ENCODE measurements around the gene DCST2. TPM values are rescaled to one million over a fixed set of nuclear protein-coding genes. Genes with fewer than 3 reads are reported as not detected.
"Not testable (repeated sequence)": the region's sequence is repeated elsewhere in the genome, so short reads cannot be mapped to it uniquely, and the experiment has no call there.

Gene DCST2
- total and polyA plus RNA-seq, 10 of the 15 experiments (the other 5 are each of a cell fraction or from before 2014, with no cell fraction given): 0.33 to 0.41 (median 0.36) TPM; not detected in 7

DNA sequence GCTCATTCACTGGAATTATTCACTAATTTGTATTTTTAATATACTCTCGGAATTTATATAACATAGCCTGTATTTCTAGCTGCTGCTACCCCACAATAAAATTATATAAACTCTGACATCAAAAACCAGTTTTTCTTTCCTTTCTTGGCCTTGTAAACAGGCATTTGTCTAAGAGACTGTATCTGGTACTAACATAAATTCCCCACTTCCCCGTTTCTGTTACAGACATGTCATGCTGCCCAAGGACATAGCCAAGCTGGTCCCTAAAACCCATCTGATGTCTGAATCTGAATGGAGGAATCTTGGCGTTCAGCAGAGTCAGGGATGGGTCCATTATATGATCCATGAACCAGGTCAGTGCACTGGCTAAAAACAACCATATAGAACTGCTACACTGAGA, 55.8 kb downstream of the DCST2 start:
- H3K9ac ChIP-seq (ENCODE audit: control insufficient read depth, insufficient read depth, low read length); H3K27me3 ChIP-seq (replicated peaks in 1 of 2; ENCODE audit: control insufficient read depth in 2 of 2, insufficient read depth in 2 of 2, low read length in 1 of 2); in situ Hi-C loops (cut with MboI); BruUV-seq (replicated peaks); H2AFZ ChIP-seq (ENCODE audit: control insufficient read depth, low read depth, low read length); intact Hi-C loops (cut with micrococcal nuclease; ENCODE audit: unreplicated experiment); H4K20me1 ChIP-seq (ENCODE audit: control insufficient read depth, insufficient read depth); DNase-seq (ENCODE audit: low read depth, low spot score); ATAC-seq; FAIRE-seq; H3K4me3 ChIP-seq; H3K9me3 ChIP-seq (replicated peaks; ENCODE audit: control insufficient read depth, insufficient read depth, low read length): not testable (repeated sequence)
- ChIA-PET RAD21 (ENCODE audit: unreplicated experiment) (interaction anchor here (2.4 kb wide), 1 partner anchor 21 kb away, joined by 12 read pairs; no protein-coding TSS in a partner anchor), CTCF (interaction anchor here (1.7 to 20.6 kb wide), 3 partner anchors 20 to 84 kb away, joined by 4 to 226 read pairs (median 8); partner anchors contain the start of genes LENEP and ZBTB7B), SMC1A (ENCODE audit: uncharacterized antibody, unreplicated experiment) (interaction anchor here (1.1 to 5.4 kb wide), 2 partner anchors 20 to 38 kb away, joined by 3 to 30 read pairs; no protein-coding TSS in a partner anchor), POLR2A (interaction anchor here (0.6 to 9.8 kb wide), 4 partner anchors 9 to 237 kb away, joined by 3 to 140 read pairs (median 5); partner anchors contain the start of genes PBXIP1 and PYGO2)
- 33% methylated on average over 3 of the region's 3 CpGs for WGBS (ENCODE audit: insufficient coverage, insufficient replicate concordance, low lambda C conversion rate, missing lambda C conversion rate)
- peak overlapping the region; percentile 39 for H3K4me2 ChIP-seq (ENCODE audit: control insufficient read depth, insufficient read depth)
- peak; percentile 57; the same call in 1 of the 2 replicates for TF ChIP-seq SPI1 (IDR thresholded peaks at IDR 0.05; ENCODE audit: borderline replicate concordance, insufficient read depth, low read depth, low read length)
- 0 out of 2 replicates have a peak overlapping the region, but pooled peaks have one; percentile 9 for H3K27ac ChIP-seq (ENCODE audit: control insufficient read depth, insufficient read depth)
- H3K79me2 ChIP-seq (ENCODE audit: control insufficient read depth, insufficient read depth, low read length): peaks cover 50% of the 10 kb centered on the region
- H3K4me1 ChIP-seq (ENCODE audit: control insufficient read depth, insufficient read depth, low read length): peaks cover 17% of the 10 kb centered on the region
- H3K36me3 ChIP-seq (ENCODE audit: control insufficient read depth in 2 of 2, insufficient read depth in 2 of 2, low read length in 1 of 2): peaks cover 0 to 16% of the 10 kb centered on the region in 2 experiments; a peak in 3 of 4 replicates

DNA sequence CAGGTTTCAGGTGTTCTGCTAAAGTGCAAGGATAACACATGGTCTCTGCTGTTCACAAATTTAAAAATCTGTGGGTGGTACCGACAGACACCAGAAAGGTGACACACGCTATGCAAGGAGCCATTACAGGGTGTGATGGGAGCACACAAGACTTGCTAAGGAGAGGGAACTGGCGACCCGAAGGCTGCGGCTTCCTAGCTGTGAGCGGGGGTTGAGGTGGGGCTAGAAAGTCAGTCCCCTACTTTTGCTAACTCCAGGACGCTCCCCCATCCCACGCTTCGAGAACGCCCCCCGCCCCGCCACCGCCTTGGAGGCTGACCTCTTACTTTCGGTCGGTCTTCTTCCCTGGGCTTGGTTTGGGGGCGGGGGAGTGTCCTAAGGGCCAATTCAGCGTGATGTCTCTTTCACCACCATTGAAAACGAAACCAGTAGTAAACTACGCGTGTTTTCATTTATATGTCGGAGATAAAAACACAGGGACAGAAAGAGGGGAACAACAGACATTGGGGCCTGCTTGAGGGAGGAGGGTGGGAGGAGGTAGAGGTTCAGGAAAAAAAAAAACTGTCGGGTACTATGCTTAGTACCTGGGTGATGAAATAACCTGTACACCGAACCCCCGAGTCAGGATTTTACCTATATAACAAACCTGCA, 58.0 kb downstream of the DCST2 start:
- Histone ChIP-seq H3K4me1 (ENCODE audit: control insufficient read depth, insufficient read depth, low read length) (peaks cover 27% of the 10 kb centered on the region), H3K79me2 (ENCODE audit: control insufficient read depth, insufficient read depth, low read length) (peaks cover 65% of the 10 kb centered on the region), H3K27ac (ENCODE audit: control insufficient read depth, insufficient read depth) (peak overlapping the region; percentile 96), H3K4me2 (ENCODE audit: control insufficient read depth, insufficient read depth) (peak overlapping the region; percentile 89), H3K4me3 (peak overlapping the region; percentile 90), H3K27me3 (replicated peaks in 1 of 2; ENCODE audit: control insufficient read depth in 2 of 2, insufficient read depth in 2 of 2, low read length in 1 of 2) (no peaks in the 10 kb centered on the region), H3K36me3 (ENCODE audit: control insufficient read depth in 2 of 2, insufficient read depth in 2 of 2, low read length in 1 of 2) (peaks cover 0 to 12% of the 10 kb centered on the region in 2 experiments; a peak in 3 of 4 replicates), H2AFZ (ENCODE audit: control insufficient read depth, low read depth, low read length) (peak overlapping the region; percentile 16), H4K20me1 (ENCODE audit: control insufficient read depth, insufficient read depth) (no peaks in the 10 kb centered on the region), H3K9me3 (replicated peaks; ENCODE audit: control insufficient read depth, insufficient read depth, low read length) (no peaks in the 10 kb centered on the region), H3K9ac (ENCODE audit: control insufficient read depth, insufficient read depth, low read length) (peak overlapping the region; percentile 87)
- ATAC-seq (peak; percentile 40), FAIRE-seq (no peak), DNase-seq (ENCODE audit: low read depth, low spot score) (peak; percentile 51)
- in situ Hi-C loops (cut with MboI) (no loop called here), intact Hi-C loops (cut with micrococcal nuclease; ENCODE audit: unreplicated experiment) (no loop called here)
- POLR2A ChIA-PET: interaction anchor here (0.9 to 9.8 kb wide), 7 partner anchors 7 to 39 kb away, joined by 3 to 140 read pairs (median 10); partner anchors contain the start of genes FLAD1, PBXIP1, PMVK and PYGO2
- CTCF ChIA-PET: interaction anchor here (1.1 to 20.6 kb wide), 4 partner anchors 8 to 110 kb away, joined by 3 to 226 read pairs (median 8); partner anchors contain the start of genes FLAD1, LENEP, PBXIP1 and ZBTB7B
- RAD21 ChIA-PET (ENCODE audit: unreplicated experiment): interaction anchor here (1.3 to 2.4 kb wide), 4 partner anchors 20 to 39 kb away, joined by 3 to 12 read pairs (median 4); partner anchors contain the start of gene PBXIP1
- no TSS peak for BruUV-seq (replicated peaks)
- SMC1A ChIA-PET (ENCODE audit: uncharacterized antibody, unreplicated experiment): interaction anchor here (1.0 to 5.4 kb wide), 4 partner anchors 8 to 41 kb away, joined by 3 to 30 read pairs (median 10); partner anchors contain the start of gene FLAD1
- 1% methylated on average over 24 of the region's 24 CpGs for WGBS (ENCODE audit: insufficient coverage, insufficient replicate concordance, low lambda C conversion rate, missing lambda C conversion rate)
- TF ChIP-seq KDM1A (IDR thresholded peaks at IDR 0.05; ENCODE audit: borderline replicate concordance): no peak
- 0 out of 2 replicates have a peak, but pooled peaks have one; percentile 18 for TF ChIP-seq SMARCA5 (IDR thresholded peaks at IDR 0.05)
- TF ChIP-seq CHD2 (IDR thresholded peaks at IDR 0.05; ENCODE audit: borderline replicate concordance, low read depth, low read length): 0 out of 2 replicates have a peak, but pooled peaks have one; percentile 47
- TF ChIP-seq, protein P1, sequence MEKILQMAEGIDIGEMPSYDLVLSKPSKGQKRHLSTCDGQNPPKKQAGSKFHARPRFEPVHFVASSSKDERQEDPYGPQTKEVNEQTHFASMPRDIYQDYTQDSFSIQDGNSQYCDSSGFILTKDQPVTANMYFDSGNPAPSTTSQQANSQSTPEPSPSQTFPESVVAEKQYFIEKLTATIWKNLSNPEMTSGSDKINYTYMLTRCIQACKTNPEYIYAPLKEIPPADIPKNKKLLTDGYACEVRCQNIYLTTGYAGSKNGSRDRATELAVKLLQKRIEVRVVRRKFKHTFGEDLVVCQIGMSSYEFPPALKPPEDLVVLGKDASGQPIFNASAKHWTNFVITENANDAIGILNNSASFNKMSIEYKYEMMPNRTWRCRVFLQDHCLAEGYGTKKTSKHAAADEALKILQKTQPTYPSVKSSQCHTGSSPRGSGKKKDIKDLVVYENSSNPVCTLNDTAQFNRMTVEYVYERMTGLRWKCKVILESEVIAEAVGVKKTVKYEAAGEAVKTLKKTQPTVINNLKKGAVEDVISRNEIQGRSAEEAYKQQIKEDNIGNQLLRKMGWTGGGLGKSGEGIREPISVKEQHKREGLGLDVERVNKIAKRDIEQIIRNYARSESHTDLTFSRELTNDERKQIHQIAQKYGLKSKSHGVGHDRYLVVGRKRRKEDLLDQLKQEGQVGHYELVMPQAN (conservative IDR thresholded peaks at IDR 0.05): peak; percentile 39; the same call in 1 of the 2 replicates
- no peak for TF ChIP-seq ZNF274 (IDR thresholded peaks at IDR 0.05; ENCODE audit: insufficient read depth, insufficient read length)
- TF ChIP-seq, protein P2, sequence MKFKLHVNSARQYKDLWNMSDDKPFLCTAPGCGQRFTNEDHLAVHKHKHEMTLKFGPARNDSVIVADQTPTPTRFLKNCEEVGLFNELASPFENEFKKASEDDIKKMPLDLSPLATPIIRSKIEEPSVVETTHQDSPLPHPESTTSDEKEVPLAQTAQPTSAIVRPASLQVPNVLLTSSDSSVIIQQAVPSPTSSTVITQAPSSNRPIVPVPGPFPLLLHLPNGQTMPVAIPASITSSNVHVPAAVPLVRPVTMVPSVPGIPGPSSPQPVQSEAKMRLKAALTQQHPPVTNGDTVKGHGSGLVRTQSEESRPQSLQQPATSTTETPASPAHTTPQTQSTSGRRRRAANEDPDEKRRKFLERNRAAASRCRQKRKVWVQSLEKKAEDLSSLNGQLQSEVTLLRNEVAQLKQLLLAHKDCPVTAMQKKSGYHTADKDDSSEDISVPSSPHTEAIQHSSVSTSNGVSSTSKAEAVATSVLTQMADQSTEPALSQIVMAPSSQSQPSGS (IDR thresholded peaks at IDR 0.05; ENCODE audit: low read length): no peak
- TF ChIP-seq GATAD2B (conservative IDR thresholded peaks at IDR 0.05; ENCODE audit: low read depth): 0 out of 2 replicates have a peak, but pooled peaks have one; percentile 22
- TF ChIP-seq, protein P3, sequence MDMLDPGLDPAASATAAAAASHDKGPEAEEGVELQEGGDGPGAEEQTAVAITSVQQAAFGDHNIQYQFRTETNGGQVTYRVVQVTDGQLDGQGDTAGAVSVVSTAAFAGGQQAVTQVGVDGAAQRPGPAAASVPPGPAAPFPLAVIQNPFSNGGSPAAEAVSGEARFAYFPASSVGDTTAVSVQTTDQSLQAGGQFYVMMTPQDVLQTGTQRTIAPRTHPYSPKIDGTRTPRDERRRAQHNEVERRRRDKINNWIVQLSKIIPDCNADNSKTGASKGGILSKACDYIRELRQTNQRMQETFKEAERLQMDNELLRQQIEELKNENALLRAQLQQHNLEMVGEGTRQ (IDR thresholded peaks at IDR 0.05; ENCODE audit: borderline replicate concordance, low read depth, low read length): no peak
